HAP-1 (cell line): ENCODE results near the gene C2orf68.
A peak's percentile ranks its signal among the peaks of the same experiment; 100 is the strongest.
"Not testable (repeated sequence)": the region's sequence is repeated elsewhere in the genome, so short reads cannot be mapped to it uniquely, and the experiment has no call there.

ENCODE experiments used
- DNase-seq, 2 experiments: peaks; one replicate each; pipeline ENCODE4 v3.0.0-alpha.2; 2016 to 2020; ENCODE audit warnings: low spot score in 2 of 2
- H3K27me3 ChIP-seq: fragments of 250-450 bp; sonication (Bioruptor Pico); 2 replicates; pipeline ENCODE4 v1.5.1; 2020; ENCODE audit warnings: low read depth, mild to moderate bottlenecking, moderate library complexity
- H3K36me3 ChIP-seq: fragments of 250-450 bp; sonication (Bioruptor Pico); replicated peaks from 2 replicates; pipeline ENCODE4 v1.5.1; 2020; ENCODE audit warnings: mild to moderate bottlenecking
- H3K4me1 ChIP-seq: fragments of 250-450 bp; sonication (Bioruptor Pico); 2 replicates; pipeline ENCODE4 v1.5.1; 2020; ENCODE audit warnings: mild to moderate bottlenecking
- H3K4me3 ChIP-seq: fragments of 250-450 bp; sonication (Bioruptor Pico); 2 replicates; pipeline ENCODE4 v1.5.1; 2020; ENCODE audit warnings: mild to moderate bottlenecking, moderate library complexity
- H3K9me3 ChIP-seq: fragments of 250-450 bp; sonication (Bioruptor Pico); 2 replicates; pipeline ENCODE4 v1.5.1; 2020; ENCODE audit warnings: mild to moderate bottlenecking, moderate library complexity
- in situ Hi-C: fragments of 300-500 bp; cut with MboI; formaldehyde crosslinking; loops from 3 replicates; pipeline ENCODE4 v1.14.3; 2020; ENCODE audit warnings: low sequenced_read_pairs, inconsistent platforms, mixed read lengths

Gene C2orf68

GRCh38 chr2:85578243-85579180, 33.4 kb downstream of the C2orf68 start:
- Histone ChIP-seq H3K4me1 (no peaks in the 10 kb centered on the region), H3K4me3 (no peak overlapping the region), H3K9me3 (no peaks in the 10 kb centered on the region), H3K27me3 (no peaks in the 10 kb centered on the region; the same call in 1 of the 2 replicates), H3K36me3 (no peaks in the 10 kb centered on the region)
- in situ Hi-C loops: no loop called here
- DNase-seq: no peak

- Histone ChIP-seq H3K27me3 (no peaks in the 10 kb centered on the region), H3K4me1 (peaks cover 4% of the 10 kb centered on the region), H3K4me3 (no peak within 1 kb of the TSS), H3K36me3 (no peaks in the 10 kb centered on the region), H3K9me3 (no peaks in the 10 kb centered on the region)
- in situ Hi-C loops: no loop called here
- DNase-seq: no peak
Observed at GRCh38 chr2:85577386-85578242, 34.3 kb downstream of the C2orf68 start, which contains the start of gene VAMP8. Gene VAMP8, plus strand, starts transcription at chr2:85577586. Its CDS starts 61 bp downstream, at chr2:85577647.

GRCh38 chr2:85577063-85577385, 34.8 kb downstream of the C2orf68 start:
- no peak for DNase-seq
- no peak overlapping the region for H3K4me3 ChIP-seq
- no peaks in the 10 kb centered on the region for H3K27me3 ChIP-seq
- peaks cover 8% of the 10 kb centered on the region for H3K4me1 ChIP-seq
- H3K9me3 ChIP-seq: no peaks in the 10 kb centered on the region
- H3K36me3 ChIP-seq: no peaks in the 10 kb centered on the region
- in situ Hi-C loops: no loop called here

GRCh38 chr2:85575739-85576138, 36.1 kb downstream of the C2orf68 start:
- Histone ChIP-seq H3K9me3 (no peaks in the 10 kb centered on the region), H3K27me3 (no peaks in the 10 kb centered on the region), H3K4me1 (peaks cover 9% of the 10 kb centered on the region), H3K36me3 (no peaks in the 10 kb centered on the region), H3K4me3 (no peak overlapping the region)
- DNase-seq: no peak
- in situ Hi-C loops: no loop called here

GRCh38 chr2:85566265-85566664, 45.6 kb downstream of the C2orf68 start:
- DNase-seq: no peak
- no peaks in the 10 kb centered on the region for H3K4me1 ChIP-seq
- in situ Hi-C loops: no loop called here
- no peaks in the 10 kb centered on the region for H3K9me3 ChIP-seq
- H3K4me3 ChIP-seq: no peak overlapping the region
- H3K27me3 ChIP-seq: no peaks in the 10 kb centered on the region; the same call in 1 of the 2 replicates
- H3K36me3 ChIP-seq: no peaks in the 10 kb centered on the region

- in situ Hi-C loops: loop anchor here (5.0 kb wide), 1 partner anchor 38 kb away; the partner anchor contains the start of gene TMEM150A
- H3K27me3 ChIP-seq: no peaks in the 10 kb centered on the region
- H3K36me3 ChIP-seq: peaks cover under 1% of the 10 kb centered on the region; the same call in 1 of the 2 replicates
- DNase-seq: no peak
- H3K9me3 ChIP-seq: no peaks in the 10 kb centered on the region
- no peak overlapping the region for H3K4me3 ChIP-seq
- H3K4me1 ChIP-seq: peaks cover 7% of the 10 kb centered on the region
Observed at GRCh38 chr2:85564144-85564563, 47.7 kb downstream of the C2orf68 start.

- H3K9me3 ChIP-seq: no peaks in the 10 kb centered on the region
- DNase-seq: peak; percentile 96 to 97
- no peaks in the 10 kb centered on the region for H3K27me3 ChIP-seq
- H3K4me1 ChIP-seq: peaks cover 7% of the 10 kb centered on the region
- peaks cover 13% of the 10 kb centered on the region for H3K36me3 ChIP-seq
- in situ Hi-C loops: loop anchor here (5.0 kb wide), 1 partner anchor 41 kb away; the partner anchor contains the start of gene TMEM150A
- peak within 1 kb of the TSS; percentile 74 for H3K4me3 ChIP-seq
Observed at GRCh38 chr2:85561280-85562212, 50.3 kb downstream of the C2orf68 start, which contains the start of gene GGCX. Gene GGCX, minus strand, starts transcription at chr2:85561493. Its CDS starts 65 bp downstream, at chr2:85561428.

- H3K4me3 ChIP-seq: peak overlapping the region; percentile 74
- peaks cover 7% of the 10 kb centered on the region for H3K4me1 ChIP-seq
Observed at GRCh38 chr2:85560812-85561279, 51.0 kb downstream of the C2orf68 start.

GRCh38 chr2:85560403-85560726, 51.5 kb downstream of the C2orf68 start:
- H3K4me1 ChIP-seq, H3K9me3 ChIP-seq, H3K27me3 ChIP-seq, DNase-seq: not testable (repeated sequence)
- in situ Hi-C loops: loop anchor here (5.0 kb wide), 1 partner anchor 42 kb away; the partner anchor contains the start of gene TMEM150A
- Histone ChIP-seq H3K36me3 (peaks cover 21% of the 10 kb centered on the region), H3K4me3 (peak overlapping the region; percentile 74)

More at GRCh38 chr2:85560812-85561279, 51.0 kb downstream of the C2orf68 start:
- Histone ChIP-seq H3K27me3 (no peaks in the 10 kb centered on the region), H3K36me3 (peaks cover 16% of the 10 kb centered on the region), H3K9me3 (no peaks in the 10 kb centered on the region)
- no peak for DNase-seq
- in situ Hi-C loops: loop anchor here (5.0 kb wide), 1 partner anchor 41 kb away; the partner anchor contains the start of gene TMEM150A

GRCh38 chr2:85558160-85558559, 53.7 kb downstream of the C2orf68 start:
- H3K36me3 ChIP-seq: peaks cover 36% of the 10 kb centered on the region
- H3K27me3 ChIP-seq: no peaks in the 10 kb centered on the region
- no peaks in the 10 kb centered on the region for H3K9me3 ChIP-seq
- peaks cover 7% of the 10 kb centered on the region for H3K4me1 ChIP-seq
- no peak for DNase-seq
- H3K4me3 ChIP-seq: no peak overlapping the region
- in situ Hi-C loops: no loop called here

GRCh38 chr2:85557130-85557529, 54.7 kb downstream of the C2orf68 start:
- H3K36me3 ChIP-seq: peaks cover 44% of the 10 kb centered on the region
- H3K27me3 ChIP-seq: no peaks in the 10 kb centered on the region
- in situ Hi-C loops: no loop called here
- no peak for DNase-seq
- peaks cover 7% of the 10 kb centered on the region for H3K4me1 ChIP-seq
- no peaks in the 10 kb centered on the region for H3K9me3 ChIP-seq
- H3K4me3 ChIP-seq: no peak overlapping the region
